Stomach smooth muscle (tissue), 2 donors: ENCODE measurements around the gene RAB11FIP5.
"Not testable (repeated sequence)": the region's sequence is repeated elsewhere in the genome, so short reads cannot be mapped to it uniquely, and the experiment has no call there.

ENCODE experiments used
- H3K27ac ChIP-seq: one replicate; pipeline ENCODE4 v1.7.0; 2013; ENCODE audit warnings: mild to moderate bottlenecking, low read length, inconsistent platforms
- H3K27me3 ChIP-seq, 2 donors: one replicate each; pipeline ENCODE4 v1.7.0; 2013; ENCODE audit warnings: low read length in 2 of 2; ENCODE audit not compliant: insufficient read depth in 2 of 2, control insufficient read depth in 1 of 2
- H3K36me3 ChIP-seq, 2 donors: one replicate each; pipeline ENCODE4 v1.7.0; 2013; ENCODE audit warnings: low read length in 2 of 2; ENCODE audit not compliant: control insufficient read depth in 2 of 2, insufficient read depth in 2 of 2
- H3K4me1 ChIP-seq: one replicate; pipeline ENCODE4 v1.7.0; 2013; ENCODE audit warnings: low read length; ENCODE audit not compliant: control insufficient read depth, insufficient read depth
- H3K4me3 ChIP-seq, 2 donors: one replicate each; pipeline ENCODE4 v1.7.0; 2013; ENCODE audit warnings: low read length in 2 of 2
- H3K9ac ChIP-seq, 2 donors: one replicate each; pipeline ENCODE4 v1.7.0; 2013; ENCODE audit warnings: low read length in 2 of 2, mild to moderate bottlenecking in 1 of 2
- H3K9me3 ChIP-seq, 2 donors: one replicate each; pipeline ENCODE4 v1.7.0; 2013; ENCODE audit warnings: low read length in 2 of 2; ENCODE audit not compliant: control insufficient read depth in 2 of 2
- donor health status: healthy.
- donor health status: Pancreatic carcinoma.

Gene RAB11FIP5

DNA sequence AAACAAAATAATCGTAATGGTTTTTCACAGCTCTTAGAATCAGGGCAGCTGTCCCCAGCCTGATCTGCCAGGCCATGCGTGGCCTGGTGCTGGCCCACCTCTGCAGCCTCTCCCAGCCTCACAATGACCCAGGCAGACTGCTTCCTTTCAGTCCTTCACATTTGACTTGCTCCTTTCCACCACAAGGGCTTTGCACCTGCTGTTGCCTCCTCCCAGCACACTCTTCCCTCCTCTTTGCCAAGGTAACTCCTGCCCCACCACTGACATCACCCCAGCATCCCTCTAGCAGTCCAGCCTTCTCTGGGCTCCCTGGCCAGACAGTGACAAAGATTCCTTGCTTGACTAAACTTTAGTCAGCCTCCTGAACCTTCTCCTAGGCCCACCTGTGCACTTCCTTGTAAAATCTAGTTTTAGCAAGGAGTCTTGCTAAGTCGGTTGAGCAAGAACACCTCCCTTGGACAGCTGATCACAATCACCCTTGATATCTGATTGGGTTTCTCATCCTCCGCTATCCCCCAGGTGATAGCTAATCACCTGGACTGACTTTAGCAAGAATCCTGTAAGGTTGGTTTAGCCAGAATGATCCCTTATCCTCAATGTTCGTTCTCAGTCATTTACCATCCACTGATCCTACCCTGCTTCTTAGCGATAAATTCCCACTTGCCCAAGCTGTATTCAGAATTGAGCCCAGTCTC is 16.2 kb upstream of the RAB11FIP5 start:
- no peak overlapping the region for H3K27ac ChIP-seq
- H3K27me3 ChIP-seq = peaks cover 0 to 5% of the 10 kb centered on the region in 2 donors
- H3K4me1 ChIP-seq = no peaks in the 10 kb centered on the region
- H3K4me3 ChIP-seq = no peak overlapping the region
- H3K9ac ChIP-seq = no peak overlapping the region
- no peaks in the 10 kb centered on the region for H3K9me3 ChIP-seq
- no peaks in the 10 kb centered on the region for H3K36me3 ChIP-seq

DNA sequence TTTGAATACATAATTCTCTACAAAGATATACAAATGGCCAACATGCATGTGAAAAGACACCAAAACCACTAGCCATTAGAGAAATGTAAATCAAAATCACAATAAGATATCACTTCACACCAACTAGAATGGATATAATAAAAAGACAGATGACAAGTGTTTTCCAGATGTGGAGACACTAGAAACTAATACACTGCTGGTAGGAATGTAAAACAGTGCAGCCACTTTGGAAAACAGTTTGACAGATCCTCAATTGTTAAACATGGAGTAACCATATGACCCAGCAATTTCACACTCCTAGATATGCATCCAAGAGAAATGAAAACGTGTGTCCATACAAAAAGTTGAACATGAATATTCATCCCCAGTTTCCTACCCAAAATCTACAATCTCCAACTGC is 9.8 kb upstream of the RAB11FIP5 start:
- Histone ChIP-seq H3K4me1 (no peaks in the 10 kb centered on the region), H3K36me3 (no peaks in the 10 kb centered on the region), H3K9ac (no peak overlapping the region), H3K9me3 (no peaks in the 10 kb centered on the region), H3K4me3 (no peak overlapping the region), H3K27me3 (peaks cover 0 to 2% of the 10 kb centered on the region in 2 donors), H3K27ac (no peak overlapping the region)

DNA sequence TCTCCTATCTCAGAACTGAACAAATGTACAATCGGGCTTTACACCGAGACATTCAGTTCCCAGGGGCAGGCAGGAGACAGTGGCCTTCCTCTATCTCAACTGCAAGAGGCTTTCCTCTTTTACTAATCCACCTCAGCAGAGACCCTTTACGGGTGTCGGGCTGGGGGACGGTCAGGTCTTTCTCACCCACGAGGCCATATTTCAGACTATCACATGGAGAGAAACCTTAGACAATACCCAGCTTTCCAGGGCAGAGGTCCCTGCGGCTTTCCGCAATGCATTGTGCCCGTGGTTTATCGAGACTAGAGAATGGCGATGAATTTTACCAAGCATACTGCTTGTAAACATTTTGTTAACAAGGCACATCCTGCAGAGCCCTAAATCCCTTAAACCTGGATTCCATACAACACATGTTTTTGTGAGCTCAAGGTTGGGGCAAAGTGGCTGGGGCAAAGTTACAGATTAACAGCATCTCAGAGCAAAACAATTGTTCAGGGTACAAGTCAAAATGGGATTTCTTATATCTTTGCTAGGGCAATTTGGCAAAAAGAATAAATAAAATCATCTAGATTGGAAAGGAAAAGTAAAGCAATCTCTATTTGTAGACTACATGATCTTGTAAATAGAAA is 7.0 kb upstream of the RAB11FIP5 start:
- not testable (repeated sequence) for H3K9me3 ChIP-seq, H3K27me3 ChIP-seq, H3K36me3 ChIP-seq, H3K4me1 ChIP-seq, H3K4me3 ChIP-seq, H3K9ac ChIP-seq, H3K27ac ChIP-seq

DNA sequence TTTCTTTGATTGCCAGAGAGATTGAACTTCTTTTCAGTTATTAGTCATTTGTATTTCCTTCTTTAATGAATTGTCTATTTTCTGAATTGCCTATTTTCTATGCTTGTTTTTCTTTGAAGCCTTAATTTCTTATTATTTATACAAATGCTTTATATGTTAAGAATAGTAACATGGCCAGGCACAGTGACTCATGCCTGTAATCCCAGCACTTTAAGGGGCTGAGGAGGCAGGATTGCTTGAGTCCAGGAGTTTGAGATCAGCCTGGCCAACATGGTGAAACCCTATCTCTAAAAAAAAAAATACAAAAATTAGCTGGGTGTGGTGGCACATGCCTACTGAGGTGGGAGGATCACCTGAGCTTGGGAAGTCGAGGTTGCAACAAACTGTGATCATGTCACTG is 4.7 kb upstream of the RAB11FIP5 start:
- Histone ChIP-seq H3K4me3 (no peak overlapping the region), H3K36me3 (no peaks in the 10 kb centered on the region), H3K27ac (no peak overlapping the region), H3K9ac (no peak overlapping the region), H3K9me3 (no peaks in the 10 kb centered on the region), H3K27me3 (no peaks in the 10 kb centered on the region), H3K4me1 (peaks cover 2% of the 10 kb centered on the region)

DNA sequence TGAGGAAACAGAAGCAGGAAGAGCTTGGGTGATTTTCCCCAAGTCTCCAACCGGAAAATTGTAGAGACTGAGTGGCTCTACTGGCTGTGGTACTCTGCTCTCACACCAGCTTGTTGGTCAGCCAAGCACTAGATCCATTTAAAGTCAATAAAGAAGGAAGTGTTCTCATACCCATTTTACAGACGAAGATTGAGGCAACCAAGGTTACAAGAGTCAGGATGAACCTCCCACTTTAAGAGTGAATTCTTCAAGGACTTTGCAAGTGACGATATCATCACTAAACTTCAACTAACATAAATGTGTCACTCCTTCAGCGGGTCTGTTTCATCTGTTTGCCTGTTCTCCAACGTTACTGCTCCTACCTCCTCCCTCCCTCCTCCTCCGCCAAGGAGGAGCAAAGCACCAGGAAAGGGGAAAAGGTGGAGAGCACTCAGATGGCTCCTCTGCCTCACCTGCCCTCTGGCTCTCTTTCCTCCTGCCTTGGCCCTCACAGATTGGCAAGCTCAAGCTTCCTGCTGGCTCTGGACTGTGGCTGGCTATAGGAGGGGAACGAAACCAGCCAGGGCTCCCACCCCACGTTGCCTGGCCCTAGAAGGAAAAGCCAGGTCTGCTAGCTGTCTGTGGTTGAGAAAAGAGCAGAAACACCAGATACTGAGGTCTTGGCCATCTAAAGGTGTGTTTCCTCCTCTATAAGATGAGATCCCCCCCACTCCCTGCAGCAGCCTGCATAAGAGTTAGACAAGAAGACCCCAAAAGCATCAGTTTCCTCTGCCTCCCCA is 3.6 kb upstream of the RAB11FIP5 start:
- no peak overlapping the region for H3K4me3 ChIP-seq
- H3K36me3 ChIP-seq = no peaks in the 10 kb centered on the region
- no peak overlapping the region for H3K9ac ChIP-seq
- peaks cover 13% of the 10 kb centered on the region for H3K4me1 ChIP-seq
- no peak overlapping the region for H3K27ac ChIP-seq
- no peaks in the 10 kb centered on the region for H3K27me3 ChIP-seq
- no peaks in the 10 kb centered on the region for H3K9me3 ChIP-seq

- Histone ChIP-seq H3K27me3 (no peaks in the 10 kb centered on the region), H3K4me1 (peaks cover 28% of the 10 kb centered on the region), H3K36me3 (no peaks in the 10 kb centered on the region), H3K9ac (no peak overlapping the region), H3K9me3 (no peaks in the 10 kb centered on the region), H3K4me3 (no peak overlapping the region), H3K27ac (no peak overlapping the region)
Observed at GRCh38 chr2:73114273-73114867, 1.6 kb upstream of the RAB11FIP5 start.

DNA sequence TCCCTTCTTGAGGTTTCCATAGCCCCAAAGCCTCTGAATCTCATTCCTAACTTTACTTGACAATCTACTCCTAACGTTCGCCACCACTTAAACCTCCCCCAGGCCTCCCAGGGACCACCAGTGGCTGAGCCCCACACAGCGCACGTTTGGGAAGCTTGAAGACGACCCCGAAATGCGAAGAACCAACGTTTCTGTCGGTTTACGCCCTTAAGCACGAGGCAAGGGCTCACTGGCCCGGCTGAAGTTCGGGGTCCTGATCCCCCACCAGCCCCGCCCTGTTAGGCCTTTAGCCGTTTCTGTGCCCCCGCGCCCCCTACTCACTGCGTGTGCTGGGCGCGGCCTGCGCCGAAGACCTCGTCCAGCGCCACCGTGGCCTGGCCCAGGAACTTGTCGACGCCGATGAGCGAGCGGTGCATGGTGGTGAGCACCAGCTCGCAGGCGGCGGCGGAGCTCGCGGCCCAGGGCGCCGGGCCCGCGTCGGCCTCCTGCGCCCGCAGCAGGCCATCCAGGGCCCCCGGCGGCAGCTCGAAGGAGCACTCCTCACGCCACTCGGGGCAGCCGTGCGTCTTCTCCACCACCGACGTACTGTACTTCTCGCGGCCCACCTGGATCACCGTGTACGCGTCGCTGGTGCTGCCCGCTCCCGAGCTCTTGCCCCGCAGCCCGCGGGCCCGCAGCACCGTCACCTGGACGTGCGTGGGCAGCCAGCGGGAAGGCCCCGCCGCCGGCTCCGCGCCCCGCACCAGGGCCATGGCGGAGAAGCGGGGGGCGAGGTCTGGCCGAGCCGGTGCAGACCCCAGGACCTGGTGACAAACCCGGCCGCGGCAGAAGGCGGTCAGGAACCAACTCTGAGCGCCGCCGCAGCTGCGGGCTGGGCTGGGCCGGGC is 479 bp downstream of the RAB11FIP5 start:
- H3K27me3 ChIP-seq = no peaks in the 10 kb centered on the region
- H3K9me3 ChIP-seq = no peaks in the 10 kb centered on the region
- H3K4me1 ChIP-seq = peaks cover 34% of the 10 kb centered on the region
- peak overlapping the region; percentile 81 to 88 for H3K4me3 ChIP-seq
- H3K9ac ChIP-seq = peak overlapping the region; percentile 84 to 91
- H3K27ac ChIP-seq = peak overlapping the region; percentile 58
- no peaks in the 10 kb centered on the region for H3K36me3 ChIP-seq

GRCh38 chr2:73111073-73112025 is 1.4 kb downstream of the RAB11FIP5 start:
- Histone ChIP-seq H3K27ac (peak overlapping the region; percentile 58), H3K36me3 (no peaks in the 10 kb centered on the region), H3K27me3 (no peaks in the 10 kb centered on the region), H3K9ac (peak overlapping the region; percentile 84 to 91), H3K4me3 (peak overlapping the region; percentile 81 to 88), H3K9me3 (no peaks in the 10 kb centered on the region), H3K4me1 (peaks cover 39% of the 10 kb centered on the region)

DNA sequence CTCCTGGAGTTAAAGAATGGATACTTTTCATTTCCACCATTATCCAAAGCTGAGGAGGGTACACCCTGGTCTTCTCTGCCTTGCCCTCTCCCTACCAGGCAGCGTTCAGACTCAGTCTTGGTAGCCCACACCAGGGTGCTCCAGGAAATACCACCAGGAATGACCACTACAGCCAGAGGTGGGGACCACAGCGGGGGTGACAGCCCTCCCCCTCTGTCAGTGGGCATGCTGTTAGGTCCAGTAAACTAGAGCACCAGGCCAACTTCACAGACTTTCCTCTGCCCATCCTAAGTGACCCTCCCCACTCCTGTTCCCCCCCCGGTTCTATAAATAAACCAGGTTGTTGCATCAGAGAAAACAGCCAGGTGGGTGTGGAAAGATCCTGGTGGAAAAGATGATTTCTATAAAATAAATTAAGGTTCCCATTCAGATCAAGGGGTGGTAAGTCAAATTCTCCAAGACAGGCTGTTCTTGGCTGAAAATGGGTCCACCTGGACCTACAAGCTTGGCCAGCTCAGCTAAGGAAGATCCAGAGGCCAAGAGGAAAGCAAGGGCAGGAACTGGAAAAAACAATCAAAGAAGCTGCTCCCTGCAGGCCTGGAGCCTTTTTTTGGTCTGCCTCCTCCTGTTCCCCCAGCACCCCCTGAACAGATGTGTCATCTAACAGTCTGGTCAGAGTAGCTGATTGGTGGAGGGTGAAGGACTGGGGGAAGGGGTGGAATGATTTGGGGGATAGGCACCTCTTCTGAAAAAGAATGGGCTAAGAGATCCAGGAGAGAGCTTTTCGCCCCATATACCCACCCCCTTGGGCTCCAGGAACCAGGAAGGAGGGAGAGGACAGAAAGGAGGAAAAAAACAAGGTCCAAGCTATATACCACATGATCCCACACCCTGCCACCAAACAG is 2.3 kb downstream of the RAB11FIP5 start:
- H3K4me1 ChIP-seq = peaks cover 43% of the 10 kb centered on the region

More for the DNA sequence above, 2.3 kb downstream of the RAB11FIP5 start:
- Histone ChIP-seq H3K9ac (peak overlapping the region; percentile 84 to 91), H3K9me3 (no peaks in the 10 kb centered on the region), H3K27me3 (no peaks in the 10 kb centered on the region), H3K36me3 (no peaks in the 10 kb centered on the region), H3K4me3 (peak overlapping the region; percentile 81 to 88), H3K27ac (no peak overlapping the region)
